ENCODE data around the gene FBXO48.

The FBXO48 gene

GRCh38 chr2:68434981-68435380 is 32.1 kb downstream of the FBXO48 start:
- no peak for DNase-seq

GRCh38 chr2:68432696-68433658 is 34.1 kb downstream of the FBXO48 start:
- DNase-seq, result peak; percentile 11

- DNase-seq, result no peak
Measured at GRCh38 chr2:68431316-68431972, 35.6 kb downstream of the FBXO48 start.

GRCh38 chr2:68429311-68429826 is 37.7 kb downstream of the FBXO48 start:
- DNase-seq, result no peak

- DNase-seq, result no peak
Measured at GRCh38 chr2:68428746-68429145, 38.3 kb downstream of the FBXO48 start.

- no peak for DNase-seq
Measured at GRCh38 chr2:68428126-68428525, 39.0 kb downstream of the FBXO48 start.

- DNase-seq, result no peak
Measured at GRCh38 chr2:68426848-68427579, 40.1 kb downstream of the FBXO48 start.

- no peak for DNase-seq
Measured at GRCh38 chr2:68426446-68426845, 40.6 kb downstream of the FBXO48 start.

- DNase-seq, result no peak
Measured at GRCh38 chr2:68425503-68425902, 41.6 kb downstream of the FBXO48 start.

GRCh38 chr2:68423966-68424650 is 43.0 kb downstream of the FBXO48 start:
- DNase-seq, result no peak

GRCh38 chr2:68420254-68420910 is 46.7 kb downstream of the FBXO48 start:
- DNase-seq, result no peak

GRCh38 chr2:68418855-68419254 is 48.2 kb downstream of the FBXO48 start:
- DNase-seq, result no peak

- no peak for DNase-seq
Measured at GRCh38 chr2:68418419-68418818, 48.7 kb downstream of the FBXO48 start.

- no peak for DNase-seq
Measured at GRCh38 chr2:68417926-68418325, 49.2 kb downstream of the FBXO48 start.

- peak; percentile 13 for DNase-seq
Measured at GRCh38 chr2:68416081-68416675, 50.9 kb downstream of the FBXO48 start.

- no peak for DNase-seq
Measured at GRCh38 chr2:68415521-68415920, 51.6 kb downstream of the FBXO48 start.

GRCh38 chr2:68414876-68415275 is 52.2 kb downstream of the FBXO48 start:
- no peak for DNase-seq

- no peak for DNase-seq
Measured at GRCh38 chr2:68414452-68414851, 52.6 kb downstream of the FBXO48 start.

GRCh38 chr2:68413466-68413865 is 53.6 kb downstream of the FBXO48 start:
- DNase-seq, result no peak

- no peak for DNase-seq
Measured at GRCh38 chr2:68412127-68412819, 54.8 kb downstream of the FBXO48 start.
